HG02884 (cell line): ENCODE results near the gene PRKN.
"Not testable (repeated sequence)": the region's sequence is repeated elsewhere in the genome, so short reads cannot be mapped to it uniquely, and the experiment has no call there.

Experiments used
- ATAC-seq: cut with Tn5 transposase; IDR thresholded peaks from one replicate; pipeline ENCODE4 v1.9.1; 2021; ENCODE audit warnings: mild to moderate bottlenecking, moderate library complexity; ENCODE audit not compliant: unreplicated experiment

Gene PRKN

GRCh38 chr6:161542346-161542980 lies 1185.1 kb downstream of the PRKN start:
- ATAC-seq, result no peak

- no peak for ATAC-seq
These were observed 1187.0 kb downstream of the PRKN start for GRCh38 chr6:161540532-161540931.

GRCh38 chr6:161536224-161536630 lies 1191.3 kb downstream of the PRKN start:
- no peak for ATAC-seq

- no peak for ATAC-seq
These were observed 1193.2 kb downstream of the PRKN start for GRCh38 chr6:161534264-161534873.

GRCh38 chr6:161533266-161533665 lies 1194.3 kb downstream of the PRKN start:
- ATAC-seq, result no peak

- ATAC-seq, result no peak
These were observed 1195.0 kb downstream of the PRKN start for GRCh38 chr6:161532536-161532935.

- no peak for ATAC-seq
These were observed 1200.8 kb downstream of the PRKN start for GRCh38 chr6:161526794-161527193.

- ATAC-seq, result no peak
These were observed 1204.2 kb downstream of the PRKN start for GRCh38 chr6:161523362-161523761.

- ATAC-seq, result no peak
These were observed 1205.3 kb downstream of the PRKN start for GRCh38 chr6:161522276-161522675.

- ATAC-seq, result no peak
These were observed 1216.0 kb downstream of the PRKN start for GRCh38 chr6:161511447-161512095.

GRCh38 chr6:161508341-161508740 lies 1219.2 kb downstream of the PRKN start:
- no peak for ATAC-seq

GRCh38 chr6:161507375-161507774 lies 1220.2 kb downstream of the PRKN start:
- no peak for ATAC-seq

GRCh38 chr6:161503570-161503969 lies 1224.0 kb downstream of the PRKN start:
- ATAC-seq, result no peak

- ATAC-seq, result no peak
These were observed 1228.7 kb downstream of the PRKN start for GRCh38 chr6:161498881-161499280.

- ATAC-seq, result no peak
These were observed 1229.2 kb downstream of the PRKN start for GRCh38 chr6:161498359-161498758.

- ATAC-seq, result no peak
These were observed 1230.6 kb downstream of the PRKN start for GRCh38 chr6:161496941-161497340.

GRCh38 chr6:161496271-161496670 lies 1231.3 kb downstream of the PRKN start:
- ATAC-seq, result not testable (repeated sequence)

- no peak for ATAC-seq
These were observed 1233.0 kb downstream of the PRKN start for GRCh38 chr6:161494566-161494965.

- ATAC-seq, result no peak
These were observed 1233.9 kb downstream of the PRKN start for GRCh38 chr6:161493576-161494118.

GRCh38 chr6:161489626-161490306 lies 1237.8 kb downstream of the PRKN start:
- ATAC-seq, result no peak

- no peak for ATAC-seq
These were observed 1239.9 kb downstream of the PRKN start for GRCh38 chr6:161487694-161488093.

GRCh38 chr6:161487217-161487531 lies 1240.4 kb downstream of the PRKN start:
- no peak for ATAC-seq
